Upper lobe of left lung (tissue), 6 donors: ENCODE measurements around the gene PSD2. TPM values are rescaled to one million over a fixed set of nuclear protein-coding genes. Genes with fewer than 3 reads are reported as not detected.

ENCODE experiments used
- ATAC-seq, 2 donors: fragments of 200-7000 bp; cut with Tn5 transposase; one replicate each; pipeline ENCODE4 v1.9.1; 2022; ENCODE audit warnings: mild to moderate bottlenecking in 2 of 2, moderate library complexity in 2 of 2; ENCODE audit not compliant: low FRiP score in 2 of 2
- DNase-seq, 2 donors: peaks; one replicate each; pipeline ENCODE4 v3.0.0-alpha.2; 2019 to 2020
- H3K27ac ChIP-seq, 4 donors: fragments of 200-600 bp; sonication (generic); one replicate each; pipeline ENCODE4 v1.5.1; 2016 to 2019
- H3K27me3 ChIP-seq, 4 donors: fragments of 200-600 bp; sonication (generic); one replicate each; pipeline ENCODE4 v1.5.1; 2017 to 2019
- H3K36me3 ChIP-seq, 4 donors: fragments of 200-600 bp; sonication (generic); one replicate each; pipeline ENCODE4 v1.5.1; 2016 to 2019
- H3K4me1 ChIP-seq, 4 donors: fragments of 200-600 bp; sonication (generic); one replicate each; pipeline ENCODE4 v1.5.1; 2018 to 2019
- H3K4me3 ChIP-seq, 4 donors: fragments of 200-600 bp; sonication (generic); one replicate each; pipeline ENCODE4 v1.5.1; 2017 to 2019; ENCODE audit warnings: mild to moderate bottlenecking in 2 of 4, moderate library complexity in 1 of 4
- H3K9me3 ChIP-seq, 4 donors: fragments of 200-600 bp; sonication (generic); one replicate each; pipeline ENCODE4 v1.5.1; 2018 to 2019
- CTCF ChIP-seq, 6 experiments: fragments of 450-650 bp in 4 of 6; fragments of 200-600 bp in 2 of 6; sonication (generic) in 2 of 6; IDR thresholded peaks; one replicate each; pipeline ENCODE4 v1.5.1; 2016 to 2019; ENCODE audit warnings: antibody characterized with exemption in 6 of 6
- EP300 ChIP-seq, 4 donors: sonication (generic); formaldehyde crosslinking; IDR thresholded peaks; one replicate each; pipeline ENCODE4 v1.5.1; 2017; ENCODE audit warnings: antibody characterized with exemption in 4 of 4, control low read depth in 2 of 4
- POLR2A ChIP-seq, 4 donors: fragments of 450-650 bp; IDR thresholded peaks; one replicate each; pipeline ENCODE4 v1.5.1; 2016 to 2017; ENCODE audit warnings: antibody characterized with exemption in 4 of 4, mild to moderate bottlenecking in 2 of 4
- POLR2AphosphoS5 ChIP-seq, 2 donors: sonication (generic); formaldehyde crosslinking; IDR thresholded peaks; one replicate each; pipeline ENCODE4 v1.5.1; 2017; ENCODE audit warnings: antibody characterized with exemption in 2 of 2
- WGBS, 2 donors: methylation state at CpG; one replicate each; pipeline ENCODE4 v1.1.5; 2017 to 2018; 5-methylcytosine and 5-hydroxymethylcytosine counted together
- total RNA-seq, 6 donors: library from RNA; depleted of rRNA in 4 of 6; stranded (reverse); fragments of >200 nt in 4 of 6; gene quantifications; one replicate each; pipeline versions ENCODE4 v1.1.0 to v1.2.1, GENCODE V29; 2016 to 2021
- donor health status: DM: no; HTN: no; CAD: no; lungs with moderate emphysema.
- donor health status: DM: no; HTN: yes; CAD: no; lungs with severe emphysema.

Gene PSD2
- total RNA-seq: under 1 TPM in 3 of 6 donors, not detected in 3; 0.10 to 0.15 (median 0.11) TPM

GRCh38 chr5:139795074-139796001 is at the start of gene PSD2:
TSS of gene PSD2 (plus strand) at chr5:139795808. CDS start at chr5:139809441, 13,633 bp downstream.
- H3K9me3 ChIP-seq: no peaks in the 10 kb centered on the region
- DNase-seq (peak in 1 of 2 donors; percentile 82), ATAC-seq (peak in 1 of 2 donors; percentile 12)
- 6 to 12% methylated on average over 25 to 67 of the region's 83 CpGs for WGBS, 2 donors
- no peaks in the 10 kb centered on the region for H3K36me3 ChIP-seq
- no peak for TF ChIP-seq POLR2A (IDR thresholded peaks at IDR 0.05)
- TF ChIP-seq POLR2AphosphoS5 (IDR thresholded peaks at IDR 0.05): no peak
- TF ChIP-seq CTCF (IDR thresholded peaks at IDR 0.05): no peak
- TF ChIP-seq EP300 (IDR thresholded peaks at IDR 0.05): no peak
- H3K27ac ChIP-seq: no peak within 1 kb of the TSS
- peaks cover 4 to 37% (median 24%) of the 10 kb centered on the region in 4 donors for H3K27me3 ChIP-seq
- H3K4me1 ChIP-seq: peaks cover 15 to 29% (median 20%) of the 10 kb centered on the region in 4 donors
- H3K4me3 ChIP-seq: peak within 1 kb of the TSS in 3 of 4 donors; percentile 32 to 45 (median 41)

- peak in 1 of 2 donors; percentile 33 for ATAC-seq
- WGBS, 2 donors: 2 to 3% methylated on average over 19 to 39 of the region's 44 CpGs
- Histone ChIP-seq H3K9me3 (no peaks in the 10 kb centered on the region), H3K27ac (peak overlapping the region in 2 of 4 donors; percentile 4 to 18), H3K4me3 (peak overlapping the region in 3 of 4 donors; percentile 24 to 45 (median 44)), H3K4me1 (peaks cover 25 to 35% (median 33%) of the 10 kb centered on the region in 4 donors), H3K36me3 (no peaks in the 10 kb centered on the region), H3K27me3 (peaks cover 0 to 36% (median 20%) of the 10 kb centered on the region in 4 donors)
- TF ChIP-seq POLR2AphosphoS5 (IDR thresholded peaks at IDR 0.05) (no peak), CTCF (IDR thresholded peaks at IDR 0.05) (peak in 1 of 6 experiments; percentile 18)
- peak in 1 of 2 donors; percentile 82 for DNase-seq
These were observed 48.7 kb upstream of the PSD2 start for GRCh38 chr5:139746691-139747582.

- no peak overlapping the region for H3K27ac ChIP-seq
- TF ChIP-seq CTCF (IDR thresholded peaks at IDR 0.05): no peak
- TF ChIP-seq POLR2AphosphoS5 (IDR thresholded peaks at IDR 0.05): no peak
- TF ChIP-seq EP300 (IDR thresholded peaks at IDR 0.05): no peak
- TF ChIP-seq POLR2A (IDR thresholded peaks at IDR 0.05): no peak
- no peaks in the 10 kb centered on the region for H3K36me3 ChIP-seq
- ATAC-seq (peak in 1 of 2 donors; percentile 65), DNase-seq (peak; percentile 36 to 89)
- no peaks in the 10 kb centered on the region for H3K9me3 ChIP-seq
- H3K4me3 ChIP-seq: peak overlapping the region; percentile 2 to 45 (median 34)
- peaks cover 0 to 36% (median 20%) of the 10 kb centered on the region in 4 donors for H3K27me3 ChIP-seq
- H3K4me1 ChIP-seq: peaks cover 25 to 35% (median 33%) of the 10 kb centered on the region in 4 donors
- WGBS, 2 donors: 3 to 4% methylated on average over 34 to 52 of the region's 60 CpGs
These were observed 47.8 kb upstream of the PSD2 start for GRCh38 chr5:139747583-139748504.

- H3K9me3 ChIP-seq: no peaks in the 10 kb centered on the region
- H3K4me1 ChIP-seq: peaks cover 25 to 35% (median 33%) of the 10 kb centered on the region in 4 donors
- ATAC-seq (no peak), DNase-seq (peak in 1 of 2 donors; percentile 82)
- H3K27me3 ChIP-seq: peaks cover 0 to 36% (median 20%) of the 10 kb centered on the region in 4 donors
- H3K36me3 ChIP-seq: no peaks in the 10 kb centered on the region
- no peak overlapping the region for H3K4me3 ChIP-seq
- no peak overlapping the region for H3K27ac ChIP-seq
- WGBS, 2 donors: 24 to 25% methylated on average over 19 to 27 of the region's 27 CpGs
- TF ChIP-seq POLR2A (IDR thresholded peaks at IDR 0.05) (no peak), CTCF (IDR thresholded peaks at IDR 0.05) (no peak), POLR2AphosphoS5 (IDR thresholded peaks at IDR 0.05) (no peak)
These were observed 47.1 kb upstream of the PSD2 start for GRCh38 chr5:139748505-139748826.
